ENCODE results near the gene NFE2L2. TPM values are rescaled to one million over a fixed set of nuclear protein-coding genes. Genes with fewer than 3 reads are reported as not detected.
A peak's percentile ranks its signal among the peaks of the same experiment; 100 is the strongest.

Gene NFE2L2
- total and polyA plus RNA-seq, 2 donors (not counting 1 experiment from before 2014, with no cell fraction given) = 142 to 166 TPM

DNA sequence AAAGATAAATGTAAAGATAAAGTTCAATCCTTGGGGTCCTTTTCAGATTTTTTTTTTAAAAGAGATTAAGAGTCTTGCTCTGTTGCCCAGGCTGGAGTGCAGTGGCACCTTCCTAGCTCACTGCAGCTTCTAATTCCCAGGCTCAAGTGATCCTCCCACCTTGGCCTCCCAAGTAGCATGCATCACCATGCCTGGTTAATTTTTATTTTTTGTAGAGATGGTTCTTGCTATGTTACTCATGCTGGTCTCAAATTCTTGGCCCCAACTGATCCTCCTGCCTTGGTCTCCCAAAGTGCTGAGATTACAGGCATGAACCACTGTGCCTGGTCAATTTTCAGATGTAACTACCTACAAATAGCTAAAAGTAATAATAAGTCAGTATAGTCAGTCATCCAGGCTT, 21.1 kb downstream of the NFE2L2 start:
- no peaks in the 10 kb centered on the region for H4K20me1 ChIP-seq (ENCODE audit: control insufficient read depth, extremely low read depth, insufficient read depth, low read length)
- no peaks in the 10 kb centered on the region for H3K9me3 ChIP-seq (ENCODE audit: control insufficient read depth, insufficient read depth, low read depth, low read length)
- H3K9ac ChIP-seq (ENCODE audit: insufficient read depth, low read length) = no peak overlapping the region
- H3K4me2 ChIP-seq (ENCODE audit: extremely low read depth, insufficient read depth, low read length) = peak overlapping the region; percentile 13
- DNase-seq (ENCODE audit: low read depth in 2 of 2) = no peak
- H3K27me3 ChIP-seq (ENCODE audit: control insufficient read depth, insufficient read depth, low read length) = no peaks in the 10 kb centered on the region
- H3K4me1 ChIP-seq (ENCODE audit: control insufficient read depth, extremely low read depth, insufficient read depth, low read length) = peaks cover 39% of the 10 kb centered on the region
- no peaks in the 10 kb centered on the region for H3K36me3 ChIP-seq (ENCODE audit: control insufficient read depth, insufficient read depth, low read length)
- no peak overlapping the region for H3K4me3 ChIP-seq (replicated peaks in 1 of 4; ENCODE audit: control extremely low read depth in 1 of 4, insufficient read depth in 1 of 4, low read depth in 3 of 4, low read length in 4 of 4)
- peak overlapping the region; percentile 85 for H3K27ac ChIP-seq (ENCODE audit: insufficient read depth, low read length)
- H3K79me2 ChIP-seq (ENCODE audit: control insufficient read depth, insufficient read depth, low read length) = peaks cover 94% of the 10 kb centered on the region
- no peak for TF ChIP-seq EZH2 (IDR thresholded peaks at IDR 0.05; ENCODE audit: low read length, missing control alignments)
- TF ChIP-seq, protein P1, sequence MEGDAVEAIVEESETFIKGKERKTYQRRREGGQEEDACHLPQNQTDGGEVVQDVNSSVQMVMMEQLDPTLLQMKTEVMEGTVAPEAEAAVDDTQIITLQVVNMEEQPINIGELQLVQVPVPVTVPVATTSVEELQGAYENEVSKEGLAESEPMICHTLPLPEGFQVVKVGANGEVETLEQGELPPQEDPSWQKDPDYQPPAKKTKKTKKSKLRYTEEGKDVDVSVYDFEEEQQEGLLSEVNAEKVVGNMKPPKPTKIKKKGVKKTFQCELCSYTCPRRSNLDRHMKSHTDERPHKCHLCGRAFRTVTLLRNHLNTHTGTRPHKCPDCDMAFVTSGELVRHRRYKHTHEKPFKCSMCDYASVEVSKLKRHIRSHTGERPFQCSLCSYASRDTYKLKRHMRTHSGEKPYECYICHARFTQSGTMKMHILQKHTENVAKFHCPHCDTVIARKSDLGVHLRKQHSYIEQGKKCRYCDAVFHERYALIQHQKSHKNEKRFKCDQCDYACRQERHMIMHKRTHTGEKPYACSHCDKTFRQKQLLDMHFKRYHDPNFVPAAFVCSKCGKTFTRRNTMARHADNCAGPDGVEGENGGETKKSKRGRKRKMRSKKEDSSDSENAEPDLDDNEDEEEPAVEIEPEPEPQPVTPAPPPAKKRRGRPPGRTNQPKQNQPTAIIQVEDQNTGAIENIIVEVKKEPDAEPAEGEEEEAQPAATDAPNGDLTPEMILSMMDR (conservative IDR thresholded peaks at IDR 0.05 in 1 of 2, IDR thresholded peaks at IDR 0.05 in 1 of 2; ENCODE audit: low read depth in 1 of 2, low read length in 2 of 2) = no peak
- no peak overlapping the region for H2AFZ ChIP-seq (ENCODE audit: low read length)

DNA sequence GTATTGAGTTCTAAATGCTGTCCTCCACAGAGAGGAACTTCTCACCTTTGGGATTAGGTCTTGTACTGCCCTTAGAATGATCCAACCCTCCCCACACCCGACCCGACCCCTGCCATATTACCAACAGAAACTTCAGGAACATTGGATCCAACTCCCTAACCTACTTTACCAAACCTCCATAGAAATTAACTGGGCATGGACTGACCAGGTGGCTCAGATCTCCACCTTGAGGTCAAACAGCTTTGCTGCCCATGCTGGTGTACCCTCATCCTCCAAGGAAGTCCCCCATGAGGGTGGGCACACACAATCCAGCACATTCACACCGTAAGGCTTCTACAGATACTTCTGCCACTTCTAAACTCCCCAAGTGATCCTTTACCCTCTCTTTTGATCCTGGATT, 21.5 kb downstream of the NFE2L2 start:
- no peaks in the 10 kb centered on the region for H4K20me1 ChIP-seq (ENCODE audit: control insufficient read depth, extremely low read depth, insufficient read depth, low read length)
- peaks cover 94% of the 10 kb centered on the region for H3K79me2 ChIP-seq (ENCODE audit: control insufficient read depth, insufficient read depth, low read length)
- peak overlapping the region; percentile 54 for H3K9ac ChIP-seq (ENCODE audit: insufficient read depth, low read length)
- peaks cover 40% of the 10 kb centered on the region for H3K4me1 ChIP-seq (ENCODE audit: control insufficient read depth, extremely low read depth, insufficient read depth, low read length)
- H3K36me3 ChIP-seq (ENCODE audit: control insufficient read depth, insufficient read depth, low read length) = no peaks in the 10 kb centered on the region
- no peak for DNase-seq (ENCODE audit: low read depth in 2 of 2)
- no peaks in the 10 kb centered on the region for H3K27me3 ChIP-seq (ENCODE audit: control insufficient read depth, insufficient read depth, low read length)
- peak overlapping the region in 2 of 4 experiments; percentile 40 to 42 for H3K4me3 ChIP-seq (replicated peaks in 1 of 4; ENCODE audit: control extremely low read depth in 1 of 4, insufficient read depth in 1 of 4, low read depth in 3 of 4, low read length in 4 of 4)
- TF ChIP-seq, protein P1 (conservative IDR thresholded peaks at IDR 0.05 in 1 of 2, IDR thresholded peaks at IDR 0.05 in 1 of 2; ENCODE audit: low read depth in 1 of 2, low read length in 2 of 2) = no peak
- TF ChIP-seq EZH2 (IDR thresholded peaks at IDR 0.05; ENCODE audit: low read length, missing control alignments) = no peak
- no peaks in the 10 kb centered on the region for H3K9me3 ChIP-seq (ENCODE audit: control insufficient read depth, insufficient read depth, low read depth, low read length)
- H3K27ac ChIP-seq (ENCODE audit: insufficient read depth, low read length) = peak overlapping the region; percentile 85
- peak overlapping the region; percentile 56 for H3K4me2 ChIP-seq (ENCODE audit: extremely low read depth, insufficient read depth, low read length)
- no peak overlapping the region for H2AFZ ChIP-seq (ENCODE audit: low read length)

DNA sequence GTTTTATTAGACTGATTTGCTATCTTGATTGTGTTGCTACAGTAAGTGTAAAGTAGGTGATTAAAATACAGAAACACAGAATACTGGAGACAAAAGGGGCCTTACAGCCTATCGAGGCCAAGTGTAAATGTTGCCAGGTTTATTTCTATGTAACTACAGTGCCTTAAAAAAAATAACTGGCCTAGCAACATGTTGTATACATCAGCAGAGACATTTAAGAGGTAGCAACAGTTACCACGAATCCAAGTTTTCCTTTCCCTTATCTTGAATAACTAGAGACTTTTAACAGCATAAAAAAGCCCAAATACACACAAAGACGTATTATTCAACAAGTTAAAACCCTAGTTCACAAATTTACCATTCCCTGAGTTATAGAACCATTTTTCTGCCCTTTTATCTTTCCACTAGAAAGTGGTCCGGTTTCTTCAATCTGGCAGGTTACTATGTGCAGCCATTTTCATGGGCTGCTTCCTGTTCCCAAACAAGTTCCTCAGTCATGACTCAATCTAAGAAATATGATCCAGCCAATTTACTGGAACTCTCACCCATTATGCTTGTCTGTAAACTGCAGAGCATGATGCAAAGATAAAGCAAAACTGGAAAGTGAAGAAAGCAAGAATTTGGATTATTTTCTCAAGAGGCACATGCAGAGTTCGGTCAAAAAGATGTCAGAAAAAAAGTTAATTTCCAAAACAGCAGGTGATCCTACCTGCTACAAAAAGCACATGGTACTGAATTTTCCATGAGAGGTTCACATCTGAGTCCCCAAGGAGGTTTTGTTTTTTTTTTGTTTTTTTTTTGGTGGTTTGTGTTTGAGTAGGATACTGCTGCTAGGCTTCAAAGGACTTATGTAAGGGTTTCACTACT, 22.2 kb downstream of the NFE2L2 start:
- peaks cover 94% of the 10 kb centered on the region for H3K79me2 ChIP-seq (ENCODE audit: control insufficient read depth, insufficient read depth, low read length)
- H3K4me3 ChIP-seq (replicated peaks in 1 of 4; ENCODE audit: control extremely low read depth in 1 of 4, insufficient read depth in 1 of 4, low read depth in 3 of 4, low read length in 4 of 4) = peak overlapping the region; percentile 27 to 44 (median 36)
- H2AFZ ChIP-seq (ENCODE audit: low read length) = no peak overlapping the region
- H3K4me1 ChIP-seq (ENCODE audit: control insufficient read depth, extremely low read depth, insufficient read depth, low read length) = peaks cover 42% of the 10 kb centered on the region
- H3K9me3 ChIP-seq (ENCODE audit: control insufficient read depth, insufficient read depth, low read depth, low read length) = no peaks in the 10 kb centered on the region
- H3K27me3 ChIP-seq (ENCODE audit: control insufficient read depth, insufficient read depth, low read length) = no peaks in the 10 kb centered on the region
- no peaks in the 10 kb centered on the region for H3K36me3 ChIP-seq (ENCODE audit: control insufficient read depth, insufficient read depth, low read length)
- TF ChIP-seq, protein P1 (conservative IDR thresholded peaks at IDR 0.05 in 1 of 2, IDR thresholded peaks at IDR 0.05 in 1 of 2; ENCODE audit: low read depth in 1 of 2, low read length in 2 of 2) = no peak
- TF ChIP-seq EZH2 (IDR thresholded peaks at IDR 0.05; ENCODE audit: low read length, missing control alignments) = no peak
- peak overlapping the region; percentile 91 for H3K4me2 ChIP-seq (ENCODE audit: extremely low read depth, insufficient read depth, low read length)
- no peaks in the 10 kb centered on the region for H4K20me1 ChIP-seq (ENCODE audit: control insufficient read depth, extremely low read depth, insufficient read depth, low read length)
- peak; percentile 97 for DNase-seq (ENCODE audit: low read depth in 2 of 2)
- peak overlapping the region; percentile 54 for H3K9ac ChIP-seq (ENCODE audit: insufficient read depth, low read length)
- H3K27ac ChIP-seq (ENCODE audit: insufficient read depth, low read length) = peak overlapping the region; percentile 85

All from fibroblast of lung (primary cell).